ENCODE measurements around the gene CCM2L. TPM values are rescaled to one million over a fixed set of nuclear protein-coding genes. Genes with fewer than 3 reads are reported as not detected.
A peak's percentile ranks its signal among the peaks of the same experiment; 100 is the strongest.

CCM2L gene
- total and polyA plus RNA-seq, 4 donors, result 6.6 to 12.8 (median 11.7) TPM

DNA sequence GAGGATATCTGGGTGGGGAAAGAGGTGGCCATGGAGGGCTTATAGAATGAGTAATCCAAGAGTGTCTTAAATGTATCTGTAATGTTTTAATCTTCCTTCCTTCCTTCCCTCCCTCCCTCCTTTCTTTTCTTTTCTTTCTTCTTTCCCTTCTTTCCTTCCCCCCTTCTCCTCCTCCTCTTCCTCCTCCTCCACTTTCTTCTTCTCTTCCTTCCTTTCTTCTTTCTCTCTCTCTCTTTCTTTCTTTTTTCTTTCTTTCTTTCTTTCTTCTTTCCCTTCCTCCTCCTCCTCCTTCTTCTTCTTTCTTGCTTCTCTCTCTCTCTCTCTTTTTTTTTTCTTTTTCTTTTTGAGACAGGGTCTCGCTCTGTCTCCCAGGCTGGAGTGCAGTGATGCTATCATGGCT is 49.0 kb downstream of the CCM2L start:
- TF ChIP-seq, protein P1, sequence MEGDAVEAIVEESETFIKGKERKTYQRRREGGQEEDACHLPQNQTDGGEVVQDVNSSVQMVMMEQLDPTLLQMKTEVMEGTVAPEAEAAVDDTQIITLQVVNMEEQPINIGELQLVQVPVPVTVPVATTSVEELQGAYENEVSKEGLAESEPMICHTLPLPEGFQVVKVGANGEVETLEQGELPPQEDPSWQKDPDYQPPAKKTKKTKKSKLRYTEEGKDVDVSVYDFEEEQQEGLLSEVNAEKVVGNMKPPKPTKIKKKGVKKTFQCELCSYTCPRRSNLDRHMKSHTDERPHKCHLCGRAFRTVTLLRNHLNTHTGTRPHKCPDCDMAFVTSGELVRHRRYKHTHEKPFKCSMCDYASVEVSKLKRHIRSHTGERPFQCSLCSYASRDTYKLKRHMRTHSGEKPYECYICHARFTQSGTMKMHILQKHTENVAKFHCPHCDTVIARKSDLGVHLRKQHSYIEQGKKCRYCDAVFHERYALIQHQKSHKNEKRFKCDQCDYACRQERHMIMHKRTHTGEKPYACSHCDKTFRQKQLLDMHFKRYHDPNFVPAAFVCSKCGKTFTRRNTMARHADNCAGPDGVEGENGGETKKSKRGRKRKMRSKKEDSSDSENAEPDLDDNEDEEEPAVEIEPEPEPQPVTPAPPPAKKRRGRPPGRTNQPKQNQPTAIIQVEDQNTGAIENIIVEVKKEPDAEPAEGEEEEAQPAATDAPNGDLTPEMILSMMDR (IDR thresholded peaks at IDR 0.05; ENCODE audit: control extremely low read depth, extremely low read depth), result no peak
- Histone ChIP-seq H3K27me3 (ENCODE audit: control insufficient read depth in 3 of 3, insufficient read depth in 3 of 3, low read length in 2 of 3) (peaks cover 2 to 22% (median 4%) of the 10 kb centered on the region in 3 donors), H3K9ac (ENCODE audit: insufficient read depth in 1 of 2, low read length in 2 of 2) (no peak overlapping the region), H3K9me3 (ENCODE audit: control insufficient read depth in 4 of 4, insufficient read depth in 3 of 4, low read length in 3 of 4) (peaks cover 0 to 4% (median 0%) of the 10 kb centered on the region in 4 donors), H3K4me3 (no peak overlapping the region), H3K36me3 (ENCODE audit: control insufficient read depth in 4 of 4, insufficient read depth in 4 of 4, low read length in 4 of 4) (no peaks in the 10 kb centered on the region), H3K27ac (ENCODE audit: low read depth in 1 of 2, low read length in 1 of 2) (no peak overlapping the region), H3K4me1 (ENCODE audit: control insufficient read depth in 5 of 5, insufficient read depth in 5 of 5, low read length in 5 of 5) (no peaks in the 10 kb centered on the region)
- 87 to 100% methylated on average over 1 of the region's 1 CpG for WGBS, 2 donors
- ATAC-seq (ENCODE audit: insufficient read depth, low FRiP score) (no peak), DNase-seq (no peak)

DNA sequence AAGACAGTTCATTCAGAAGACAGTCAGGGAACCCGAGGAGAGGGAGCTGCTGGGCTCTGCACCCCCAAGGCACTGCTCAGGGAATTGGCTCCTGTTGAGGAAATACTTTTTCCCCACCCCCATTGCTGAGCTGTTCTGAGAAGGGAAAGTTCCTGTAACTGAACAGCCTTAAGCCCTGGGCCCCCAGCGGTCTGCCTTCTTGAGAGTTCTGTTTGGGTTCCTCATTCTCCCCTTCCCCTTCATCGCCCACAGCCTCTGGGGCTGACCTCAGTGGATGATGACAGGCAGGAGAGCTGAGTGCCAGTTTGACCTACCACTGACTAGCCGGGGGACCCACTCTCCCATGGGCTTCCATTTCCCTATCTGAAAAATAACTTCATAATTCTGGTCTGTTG is 52.5 kb downstream of the CCM2L start:
- ATAC-seq (ENCODE audit: insufficient read depth, low FRiP score) (peak; percentile 63), DNase-seq (peak in 2 of 3 donors; percentile 19 to 21)
- H3K4me1 ChIP-seq (ENCODE audit: control insufficient read depth in 5 of 5, insufficient read depth in 5 of 5, low read length in 5 of 5), result peaks cover 0 to 2% (median 0%) of the 10 kb centered on the region in 5 donors
- H3K36me3 ChIP-seq (ENCODE audit: control insufficient read depth in 4 of 4, insufficient read depth in 4 of 4, low read length in 4 of 4), result no peaks in the 10 kb centered on the region
- no peak overlapping the region for H3K4me3 ChIP-seq
- H3K9me3 ChIP-seq (ENCODE audit: control insufficient read depth in 4 of 4, insufficient read depth in 3 of 4, low read length in 3 of 4), result peaks cover 0 to 4% (median 0%) of the 10 kb centered on the region in 4 donors
- no peak overlapping the region for H3K9ac ChIP-seq (ENCODE audit: insufficient read depth in 1 of 2, low read length in 2 of 2)
- 25 to 49% methylated on average over 4 of the region's 4 CpGs for WGBS, 2 donors
- TF ChIP-seq, protein P1 (IDR thresholded peaks at IDR 0.05; ENCODE audit: control extremely low read depth, extremely low read depth), result no peak
- H3K27me3 ChIP-seq (ENCODE audit: control insufficient read depth in 3 of 3, insufficient read depth in 3 of 3, low read length in 2 of 3), result peaks cover 0 to 21% (median 4%) of the 10 kb centered on the region in 3 donors
- H3K27ac ChIP-seq (ENCODE audit: low read depth in 1 of 2, low read length in 1 of 2), result peak overlapping the region in 1 of 2 donors; percentile 72

DNA sequence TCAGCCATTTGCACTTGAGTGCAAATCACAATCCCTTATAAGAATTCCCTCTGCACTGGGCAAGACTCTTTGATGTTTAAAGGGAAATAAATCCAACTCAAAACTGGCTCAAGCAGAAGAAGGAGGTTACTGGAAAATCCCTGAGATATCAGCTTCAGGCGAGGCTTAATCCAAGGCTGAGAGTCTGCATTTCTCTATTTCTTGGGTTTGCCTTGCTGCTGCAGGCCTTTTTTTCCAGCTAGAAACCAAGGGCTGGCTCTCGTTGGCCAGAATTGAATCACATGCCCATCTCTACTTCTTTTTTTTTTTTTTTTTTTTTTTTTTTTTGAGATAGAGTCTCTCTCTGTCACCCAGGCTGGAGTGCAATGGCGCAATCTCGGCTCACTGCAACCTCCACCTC is 53.5 kb downstream of the CCM2L start:
- peak overlapping the region in 1 of 2 donors; percentile 72 for H3K27ac ChIP-seq (ENCODE audit: low read depth in 1 of 2, low read length in 1 of 2)
- TF ChIP-seq, protein P1 (IDR thresholded peaks at IDR 0.05; ENCODE audit: control extremely low read depth, extremely low read depth), result no peak
- WGBS, 2 donors, result 32 to 49% methylated on average over 4 of the region's 4 CpGs
- no peaks in the 10 kb centered on the region for H3K36me3 ChIP-seq (ENCODE audit: control insufficient read depth in 4 of 4, insufficient read depth in 4 of 4, low read length in 4 of 4)
- peaks cover 0 to 4% (median 0%) of the 10 kb centered on the region in 4 donors for H3K9me3 ChIP-seq (ENCODE audit: control insufficient read depth in 4 of 4, insufficient read depth in 3 of 4, low read length in 3 of 4)
- no peak for ATAC-seq (ENCODE audit: insufficient read depth, low FRiP score)
- no peak overlapping the region for H3K4me3 ChIP-seq
- H3K4me1 ChIP-seq (ENCODE audit: control insufficient read depth in 5 of 5, insufficient read depth in 5 of 5, low read length in 5 of 5), result peaks cover 0 to 2% (median 0%) of the 10 kb centered on the region in 5 donors
- H3K9ac ChIP-seq (ENCODE audit: insufficient read depth in 1 of 2, low read length in 2 of 2), result no peak overlapping the region
- no peak for DNase-seq
- H3K27me3 ChIP-seq (ENCODE audit: control insufficient read depth in 3 of 3, insufficient read depth in 3 of 3, low read length in 2 of 3), result peaks cover 0 to 17% (median 4%) of the 10 kb centered on the region in 3 donors

DNA sequence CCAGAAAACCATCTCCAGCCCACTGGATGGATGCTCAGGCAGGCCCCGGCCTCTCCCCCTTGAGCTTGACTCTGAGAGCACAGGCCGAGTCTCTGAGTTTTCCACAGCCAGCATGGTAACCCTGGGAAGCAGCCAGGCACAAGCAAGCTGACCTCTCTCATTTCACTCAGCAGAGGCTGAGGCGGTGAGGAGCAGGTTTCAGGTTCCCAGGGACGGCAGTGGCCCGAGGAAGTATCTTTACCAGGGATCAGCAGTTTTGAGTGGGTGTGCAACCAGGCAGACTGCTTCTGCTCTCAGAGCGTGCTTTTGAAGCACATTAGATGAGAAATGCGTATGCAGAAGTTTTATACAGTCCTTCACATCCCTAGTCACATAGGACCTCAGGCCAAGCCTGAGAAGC is 54.4 kb downstream of the CCM2L start:
- DNase-seq (no peak), ATAC-seq (ENCODE audit: insufficient read depth, low FRiP score) (no peak)
- Histone ChIP-seq H3K27ac (ENCODE audit: low read depth in 1 of 2, low read length in 1 of 2) (no peak overlapping the region), H3K4me3 (no peak overlapping the region), H3K9me3 (ENCODE audit: control insufficient read depth in 4 of 4, insufficient read depth in 3 of 4, low read length in 3 of 4) (peaks cover 0 to 4% (median 0%) of the 10 kb centered on the region in 4 donors), H3K9ac (ENCODE audit: insufficient read depth in 1 of 2, low read length in 2 of 2) (no peak overlapping the region), H3K27me3 (ENCODE audit: control insufficient read depth in 3 of 3, insufficient read depth in 3 of 3, low read length in 2 of 3) (peaks cover 0 to 8% (median 4%) of the 10 kb centered on the region in 3 donors), H3K36me3 (ENCODE audit: control insufficient read depth in 4 of 4, insufficient read depth in 4 of 4, low read length in 4 of 4) (no peaks in the 10 kb centered on the region), H3K4me1 (ENCODE audit: control insufficient read depth in 5 of 5, insufficient read depth in 5 of 5, low read length in 5 of 5) (peaks cover 0 to 2% (median 0%) of the 10 kb centered on the region in 5 donors)
- TF ChIP-seq, protein P1 (IDR thresholded peaks at IDR 0.05; ENCODE audit: control extremely low read depth, extremely low read depth), result no peak
- WGBS, 2 donors, result 70 to 82% methylated on average over 7 of the region's 7 CpGs
